NB4 (cell line): ENCODE measurements around the gene AHCY.
"Not testable (repeated sequence)": the region's sequence is repeated elsewhere in the genome, so short reads cannot be mapped to it uniquely, and the experiment has no call there.

Experiments used
- CTCF ChIP-seq: IDR thresholded peaks from one replicate; pipeline ENCODE4 v1.5.1; 2012; ENCODE audit warnings: low read depth, low read length
- POLR2A ChIP-seq: IDR thresholded peaks from 2 replicates; pipeline ENCODE4 v1.6.1; 2011; ENCODE audit warnings: mild to moderate bottlenecking; ENCODE audit not compliant: insufficient read length; ENCODE audit errors: extremely low read depth

- not testable (repeated sequence) for TF ChIP-seq CTCF, POLR2A
Observed at GRCh38 chr20:34340726-34341125, 37.6 kb upstream of the AHCY start.
